ENCODE measurements around the gene ACSS2.

ACSS2 gene

DNA sequence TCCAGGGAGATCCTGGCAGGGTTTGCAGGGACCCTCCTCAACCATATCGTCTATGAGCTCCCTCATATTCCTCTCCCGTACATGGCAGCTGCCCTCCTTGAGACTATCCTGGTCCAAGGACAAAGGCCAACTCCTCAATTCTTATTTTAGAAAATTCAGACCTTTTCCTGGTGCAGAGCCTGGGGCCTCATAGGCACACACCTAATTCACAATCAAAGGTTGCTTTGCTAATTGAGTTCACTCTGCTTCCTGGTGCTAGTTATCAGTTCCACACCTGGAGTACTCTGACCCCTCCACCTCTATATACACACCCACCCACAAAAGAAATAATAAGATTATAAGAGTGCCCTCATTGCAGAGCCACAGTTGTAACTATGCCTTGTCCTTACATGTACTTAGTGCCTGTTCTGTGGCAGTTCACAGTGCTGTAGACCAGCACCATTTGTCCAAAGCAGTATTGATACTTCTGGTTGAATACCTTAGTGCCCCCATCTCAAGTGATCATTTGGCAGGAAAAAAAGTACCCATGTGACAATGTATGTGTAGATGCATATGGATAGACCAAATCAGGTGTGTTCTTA is 40.5 kb downstream of the ACSS2 start:
- DNase-seq: no peak

DNA sequence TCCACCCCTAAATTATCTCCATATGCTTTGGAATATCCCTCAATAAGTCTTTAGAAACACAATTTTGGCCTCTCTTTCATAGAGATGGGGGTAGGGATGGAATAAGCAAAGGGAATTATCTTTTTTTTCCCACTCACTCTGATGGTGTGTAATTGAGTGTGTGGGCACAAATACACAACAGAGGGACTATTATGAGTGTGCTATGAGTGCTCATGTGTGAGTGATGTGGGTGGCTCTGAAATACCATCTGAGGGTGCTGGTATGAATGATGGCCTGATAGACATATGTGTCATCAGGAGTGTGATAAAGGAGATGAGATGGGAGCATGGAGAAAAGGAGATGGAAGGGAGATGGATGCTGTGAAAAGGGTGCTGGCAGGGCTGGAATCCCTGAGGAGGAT is 43.6 kb downstream of the ACSS2 start:
- no peak for DNase-seq

DNA sequence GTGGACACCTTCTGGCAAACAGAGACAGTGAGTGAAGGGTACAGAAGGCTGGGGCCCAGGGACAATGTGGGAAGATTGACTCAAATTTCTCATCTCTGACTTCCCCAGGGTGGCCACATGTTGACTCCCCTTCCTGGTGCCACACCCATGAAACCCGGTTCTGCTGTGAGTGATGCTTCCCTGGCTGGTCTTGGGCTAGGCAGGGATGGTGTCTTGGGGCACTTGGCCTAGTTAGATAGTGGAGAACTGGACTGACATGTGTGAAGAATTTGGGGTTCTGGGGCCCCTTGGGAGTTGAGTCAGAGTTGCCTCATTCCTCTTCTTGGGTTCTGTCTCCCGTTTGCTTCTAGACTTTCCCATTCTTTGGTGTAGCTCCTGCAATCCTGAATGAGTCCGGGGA is 45.0 kb downstream of the ACSS2 start:
- no peak for DNase-seq

DNA sequence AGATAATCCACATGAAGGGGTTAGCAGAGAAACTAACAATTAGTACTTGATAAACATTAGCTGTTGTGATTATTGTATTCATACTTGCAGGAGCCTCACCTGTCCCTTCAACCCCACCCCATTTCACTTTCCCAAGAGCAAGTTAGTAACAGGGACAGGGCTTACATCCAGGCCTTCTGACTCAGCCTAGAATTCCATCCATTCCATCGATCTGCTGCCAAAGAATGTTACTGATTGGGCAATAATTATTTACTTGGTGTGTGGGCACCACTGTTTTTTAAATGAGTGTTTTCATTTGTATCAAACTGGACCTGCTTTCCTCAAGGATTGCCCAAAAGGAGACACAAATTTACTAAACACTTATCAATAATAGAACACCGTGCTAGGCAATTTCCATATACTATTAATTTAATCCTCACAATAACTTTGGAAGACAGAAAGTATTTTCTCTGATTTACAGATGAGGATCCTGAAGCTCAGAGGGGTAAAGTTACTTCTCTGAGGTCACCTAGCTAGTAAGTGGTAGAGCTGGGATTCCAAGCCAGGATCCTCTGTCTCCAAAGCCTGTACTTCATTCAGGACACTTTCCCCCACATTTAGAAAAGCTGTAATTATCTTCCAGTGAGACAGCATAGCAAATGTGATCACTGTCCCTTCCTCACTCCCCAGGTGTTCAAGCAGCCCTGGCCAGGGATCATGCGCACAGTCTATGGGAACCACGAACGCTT is 46.4 kb downstream of the ACSS2 start:
- no peak for DNase-seq

DNA sequence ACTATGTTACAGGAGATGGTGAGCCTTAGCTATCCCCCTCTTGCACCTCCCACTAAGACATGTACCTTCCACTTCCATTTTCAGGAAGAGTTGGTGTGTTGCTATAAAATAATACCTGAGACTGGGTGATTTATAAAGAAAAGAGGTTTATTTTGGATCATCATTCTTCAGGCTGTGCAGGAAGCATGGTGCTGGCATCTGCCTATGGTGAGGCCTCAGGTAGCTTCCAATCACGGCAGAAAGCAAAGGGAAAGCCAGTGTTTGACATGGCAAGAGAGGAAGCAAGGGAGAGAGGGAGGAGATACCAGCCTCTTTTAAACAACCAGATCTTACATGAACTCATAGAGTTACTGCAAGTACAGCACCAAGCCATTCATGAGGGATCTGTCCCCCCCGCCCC is 47.0 kb downstream of the ACSS2 start:
- no peak for DNase-seq

DNA sequence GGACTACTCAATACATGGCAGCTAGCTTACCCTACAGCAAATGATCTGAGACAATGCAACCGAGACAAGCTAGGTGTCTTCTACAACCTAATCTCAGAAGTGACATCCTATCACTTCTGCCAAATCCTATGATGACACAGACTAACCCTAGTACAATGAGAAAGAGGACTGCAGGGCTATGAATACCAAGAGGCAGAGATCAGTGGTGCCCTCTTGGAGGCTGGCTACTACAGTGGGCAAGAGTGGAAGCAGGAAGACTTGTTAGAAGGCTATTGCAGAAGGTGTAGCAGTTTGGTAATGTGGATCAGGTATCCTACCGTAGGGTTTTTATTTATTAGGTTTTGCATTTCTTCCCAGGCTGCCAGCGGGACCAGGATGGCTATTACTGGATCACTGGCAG is 48.9 kb downstream of the ACSS2 start:
- no peak for DNase-seq

DNA sequence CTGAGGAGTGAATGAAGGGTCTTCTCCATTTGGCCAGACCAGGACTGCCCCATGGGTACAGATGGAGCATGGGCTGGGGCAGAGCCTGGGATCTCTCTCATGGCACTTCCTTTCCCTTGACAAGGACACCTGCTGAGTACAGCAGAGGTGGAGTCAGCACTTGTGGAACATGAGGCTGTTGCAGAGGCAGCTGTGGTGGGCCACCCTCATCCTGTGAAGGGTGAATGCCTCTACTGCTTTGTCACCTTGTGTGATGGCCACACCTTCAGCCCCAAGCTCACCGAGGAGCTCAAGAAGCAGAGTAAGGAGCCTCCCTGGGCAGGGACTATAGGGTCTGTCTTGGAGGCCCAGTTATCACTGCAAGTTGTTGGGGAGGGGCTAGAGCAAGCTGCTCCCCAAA is 49.6 kb downstream of the ACSS2 start:
- no peak for DNase-seq

DNA sequence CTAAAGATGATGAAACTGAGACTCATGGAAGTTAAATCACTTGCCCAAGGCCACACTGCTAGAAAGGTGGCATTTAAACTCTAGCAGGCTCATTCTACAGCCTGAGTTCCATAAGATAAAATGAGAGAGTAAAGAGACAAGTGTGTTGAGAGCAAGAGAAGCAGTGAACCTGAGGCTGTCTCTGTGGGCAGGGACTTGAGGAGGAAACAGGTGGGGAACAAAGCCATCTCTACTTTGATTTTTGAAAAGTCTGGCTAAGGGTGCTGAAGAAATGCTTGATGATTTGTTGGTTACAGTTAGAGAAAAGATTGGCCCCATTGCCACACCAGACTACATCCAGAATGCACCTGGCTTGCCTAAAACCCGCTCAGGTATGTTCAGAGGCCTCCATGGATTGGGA is 50.2 kb downstream of the ACSS2 start:
- no peak for DNase-seq

DNA sequence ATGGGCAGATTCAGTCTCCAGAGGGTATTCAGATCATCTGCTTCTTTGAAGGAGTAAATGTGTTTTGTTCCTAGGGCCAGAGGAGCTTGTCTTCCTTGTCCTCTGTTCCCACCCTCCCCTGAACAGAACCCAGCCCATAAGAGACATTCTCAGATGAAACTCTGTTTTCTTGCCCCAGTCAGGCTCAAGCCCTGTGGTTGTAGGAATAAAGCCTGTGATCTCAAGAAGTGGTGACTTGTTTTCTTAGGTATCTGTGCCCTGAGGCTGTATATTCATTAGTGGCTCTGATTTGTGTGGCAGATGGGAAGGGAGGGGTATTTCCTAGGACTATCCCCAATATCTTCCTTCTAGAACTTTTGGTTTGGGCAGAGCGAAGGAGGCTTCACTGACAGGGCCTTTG is 51.3 kb downstream of the ACSS2 start:
- DNase-seq: no peak

DNA sequence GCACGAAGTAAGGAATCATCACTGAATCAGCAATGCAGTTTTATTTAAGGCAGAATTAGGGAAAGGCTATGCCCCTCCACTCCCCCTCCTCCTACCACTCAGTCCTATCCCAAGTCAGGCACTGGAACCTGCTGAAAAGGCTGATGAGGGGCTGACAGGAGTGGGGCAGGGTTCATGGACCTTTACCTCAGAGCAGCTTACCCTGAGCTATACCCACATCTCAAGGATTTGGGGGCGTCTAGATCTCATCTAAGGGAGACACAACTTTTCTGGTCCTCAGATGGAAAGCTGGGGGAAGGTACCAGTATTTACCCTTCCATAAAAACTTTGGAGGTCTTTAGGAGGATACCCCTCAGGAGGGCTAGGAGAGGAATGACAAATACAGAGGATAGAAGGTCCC is 52.0 kb downstream of the ACSS2 start:
- no peak for DNase-seq

DNA sequence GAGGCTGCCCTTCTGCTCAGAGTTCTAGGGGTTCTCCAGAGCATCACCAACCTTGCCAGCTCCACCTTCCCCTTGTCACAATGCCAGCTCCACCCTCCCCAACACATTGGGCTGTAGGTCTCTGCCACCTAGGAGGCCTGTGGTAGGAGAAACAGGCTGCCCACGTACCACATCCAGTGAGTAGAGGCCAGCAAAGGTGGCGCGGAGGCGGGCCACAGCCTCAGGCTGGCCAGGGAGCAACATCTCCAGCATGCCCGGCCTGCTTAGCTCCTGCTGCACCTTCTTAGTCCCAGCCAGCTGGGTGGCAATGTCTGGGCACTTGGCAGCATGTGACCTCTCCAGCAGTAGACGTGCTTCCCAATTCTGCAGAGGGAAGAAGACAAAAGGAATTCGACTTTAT is 55.4 kb downstream of the ACSS2 start:
- no peak for DNase-seq

DNA sequence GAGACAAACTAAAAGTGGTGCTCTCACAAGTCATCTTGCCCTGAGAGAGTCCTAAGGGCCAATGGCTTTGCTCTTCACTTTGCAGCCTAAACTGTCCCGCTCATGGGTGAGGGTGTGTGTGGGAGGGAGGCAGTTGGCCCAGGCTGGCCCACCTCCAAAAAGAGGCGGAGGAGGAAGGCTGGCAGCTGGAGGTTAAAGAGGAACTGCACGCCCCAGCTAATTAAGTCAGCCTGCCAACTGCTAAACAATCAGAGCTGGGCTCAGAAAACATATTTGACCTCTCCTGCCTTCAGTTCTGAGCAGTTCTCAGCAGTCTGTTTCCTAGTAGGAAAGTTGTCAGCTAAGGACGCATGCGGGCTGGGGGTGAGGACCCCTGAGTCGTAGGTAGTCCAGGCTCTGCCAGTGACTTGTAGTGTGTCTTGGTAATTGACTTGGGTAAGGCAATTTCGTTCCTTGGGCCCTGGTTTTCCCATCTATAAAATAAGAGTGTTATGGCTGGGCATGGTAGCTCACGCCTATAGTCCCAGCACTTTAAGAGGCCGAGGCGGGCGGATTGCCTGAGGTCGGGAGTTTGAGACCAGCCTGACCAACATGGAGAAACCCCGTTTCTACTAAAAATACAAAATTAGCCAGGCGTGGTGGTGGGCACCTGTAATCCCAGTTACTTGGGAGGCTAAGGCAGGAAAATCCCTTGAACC is 62.2 kb downstream of the ACSS2 start:
- peak; percentile 91 for DNase-seq

DNA sequence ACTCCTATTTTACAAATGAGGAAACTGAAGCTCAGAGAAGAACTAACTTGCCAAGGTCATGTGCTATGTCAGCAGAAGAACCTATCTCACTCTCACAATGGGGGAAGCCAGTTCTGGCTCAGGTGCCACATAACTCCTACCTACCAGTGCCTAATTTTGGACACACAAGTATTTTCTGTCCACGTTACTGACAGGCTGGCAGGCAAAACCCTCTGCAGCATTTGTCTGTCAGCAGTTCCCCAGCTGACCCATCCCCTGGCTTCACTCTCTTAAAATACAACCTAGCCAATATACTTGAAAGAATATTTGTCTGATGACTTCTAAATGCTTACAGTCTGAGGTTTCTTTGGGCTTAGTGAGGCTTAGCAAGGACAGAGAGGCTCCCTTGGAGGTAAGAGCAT is 63.7 kb downstream of the ACSS2 start:
- DNase-seq: no peak

DNA sequence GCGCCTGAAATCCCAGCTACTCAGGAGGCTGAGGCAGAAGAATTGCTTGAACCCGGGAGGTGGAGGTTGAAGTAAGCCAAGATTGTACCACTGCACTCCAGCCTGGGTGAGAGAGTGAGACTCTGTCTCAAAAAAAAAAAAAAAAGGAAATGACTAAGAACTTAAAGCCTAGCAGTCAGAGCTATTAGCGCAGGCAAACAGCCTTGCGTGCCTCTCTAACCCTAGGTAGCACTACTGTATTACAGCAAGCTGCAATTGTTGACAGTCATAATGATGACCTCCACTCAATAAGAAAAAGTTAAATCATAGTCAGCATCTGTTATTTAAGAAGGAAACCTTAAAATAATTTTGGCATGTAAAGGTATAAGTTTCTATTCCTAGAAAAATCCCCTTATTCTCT is 64.8 kb downstream of the ACSS2 start:
- no peak for DNase-seq

DNA sequence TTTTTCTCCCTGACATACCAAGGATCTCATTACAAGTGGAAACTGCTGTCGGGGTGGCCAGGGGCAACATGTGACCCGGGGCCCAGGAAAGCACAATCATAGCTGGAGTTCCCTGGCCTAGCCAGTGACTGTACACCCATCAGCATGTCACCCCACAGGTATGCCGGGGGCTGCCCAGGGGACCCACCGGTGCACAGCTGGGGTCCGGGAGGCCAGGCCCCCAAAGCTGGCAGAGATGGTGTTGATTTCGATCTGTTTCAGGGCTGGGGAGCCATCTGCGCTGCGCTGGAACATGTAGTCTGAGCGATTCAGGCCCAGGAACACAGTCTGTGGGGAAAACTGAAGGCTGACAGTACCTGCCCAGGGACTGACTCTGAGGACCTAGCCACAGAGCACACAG is 65.9 kb downstream of the ACSS2 start:
- DNase-seq: no peak

DNA sequence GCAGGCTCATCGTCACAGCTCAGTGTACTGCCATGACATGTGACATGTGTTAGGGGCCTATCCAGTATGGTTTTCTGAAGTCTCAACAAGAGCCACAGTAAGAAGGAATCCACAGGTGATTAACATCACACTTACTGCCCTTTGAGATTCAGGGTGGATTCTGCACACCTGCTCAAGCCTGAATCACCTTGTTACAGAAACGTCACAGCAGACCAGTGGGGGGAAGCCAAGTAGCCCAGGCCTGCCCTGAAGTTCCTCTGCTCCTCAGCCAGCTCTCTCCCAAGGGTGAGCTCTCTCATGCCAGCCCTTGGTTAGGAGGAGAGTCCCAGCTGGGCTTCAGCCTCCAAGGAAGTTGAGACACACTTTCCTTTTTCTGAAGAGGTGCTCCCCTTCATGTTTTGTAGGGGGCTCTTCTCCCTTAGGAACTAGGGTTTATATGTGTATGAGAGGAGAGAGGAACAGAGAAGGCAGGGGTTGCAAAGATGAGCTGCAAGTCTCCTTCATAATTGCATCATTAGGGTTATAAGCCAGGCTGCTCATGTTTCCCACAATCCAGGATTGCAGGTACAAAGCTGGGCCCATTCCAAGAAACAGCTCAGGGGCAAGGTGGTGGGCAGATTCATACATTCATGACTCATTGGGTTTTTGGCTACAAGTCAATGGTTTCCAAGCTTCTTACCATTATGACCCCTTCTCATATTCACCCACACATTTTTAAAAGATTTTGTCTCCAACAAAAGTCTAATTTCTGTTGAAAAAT is 67.6 kb downstream of the ACSS2 start:
- no peak for DNase-seq

DNA sequence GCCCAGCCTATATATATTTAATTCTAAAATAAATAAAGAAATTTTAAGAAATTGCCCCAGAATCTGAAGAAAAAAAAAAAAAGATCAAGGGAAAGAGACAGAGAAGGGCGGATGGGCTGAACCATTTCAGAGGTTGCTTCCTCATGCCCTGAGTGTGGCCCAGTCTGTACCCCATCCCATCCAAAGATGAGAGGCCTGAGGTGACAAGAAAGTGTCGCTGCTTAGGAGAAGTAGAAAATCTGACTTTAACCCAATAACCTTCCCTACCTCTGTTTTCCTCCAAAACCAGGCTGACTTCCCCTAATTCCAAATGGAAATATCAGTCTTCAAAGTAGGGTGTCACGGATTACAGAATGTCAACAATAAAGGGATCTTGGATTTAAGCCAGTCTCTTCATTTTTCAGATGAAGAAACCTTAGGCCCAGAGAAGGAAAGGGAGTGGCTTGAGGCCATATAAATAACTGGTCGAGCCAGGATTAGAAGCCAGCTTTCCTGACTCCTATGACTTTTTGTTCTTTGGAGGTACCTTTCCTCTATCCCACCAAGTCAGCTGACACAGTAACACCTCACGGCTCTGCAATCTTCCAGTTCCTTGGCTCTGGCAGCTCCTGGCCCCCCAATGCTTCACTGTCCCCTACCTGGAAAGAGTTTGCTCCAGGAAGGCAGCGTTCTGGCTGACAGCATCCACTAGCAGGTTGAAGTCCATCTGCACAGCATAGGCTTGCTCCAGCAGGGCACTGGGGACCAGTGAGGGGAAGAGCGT is 69.1 kb downstream of the ACSS2 start:
- no peak for DNase-seq

DNA sequence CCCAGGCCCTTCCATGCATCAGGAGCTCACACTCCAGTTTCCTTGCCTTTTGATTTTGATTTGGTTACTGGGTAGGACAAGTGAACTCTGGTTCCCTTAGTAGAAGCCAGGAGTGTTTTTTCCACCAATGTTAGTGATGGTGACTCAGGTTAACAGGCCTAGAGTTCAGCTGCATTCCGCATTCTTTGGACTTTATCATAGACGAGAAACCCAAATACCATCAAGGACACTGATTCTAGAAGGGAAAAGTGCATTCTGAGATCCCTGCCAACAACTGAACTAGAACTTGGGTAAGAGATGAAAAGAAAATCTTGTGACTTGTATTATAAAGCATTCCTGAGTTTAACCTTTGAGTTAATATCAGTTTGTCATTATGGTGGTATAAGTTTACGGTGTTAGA is 70.2 kb downstream of the ACSS2 start:
- no peak for DNase-seq

DNA sequence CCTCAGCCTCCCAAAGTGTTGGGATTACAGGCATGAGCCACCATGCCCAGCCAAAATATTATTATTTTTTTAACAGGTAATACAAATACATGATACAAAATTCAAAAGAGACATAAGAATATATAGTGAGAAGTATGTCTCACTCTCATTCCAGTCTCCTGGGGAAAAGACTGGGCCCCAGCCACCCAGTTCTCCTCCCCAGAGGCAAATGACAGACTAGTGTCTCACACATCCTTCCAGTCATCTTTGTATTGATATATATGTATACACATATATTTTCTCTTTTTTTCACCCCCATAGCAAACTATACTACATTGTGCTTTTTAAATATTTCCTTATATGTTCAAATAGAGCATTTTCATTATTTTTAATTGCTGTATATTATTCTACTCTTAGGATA is 70.9 kb downstream of the ACSS2 start:
- no peak for DNase-seq

DNA sequence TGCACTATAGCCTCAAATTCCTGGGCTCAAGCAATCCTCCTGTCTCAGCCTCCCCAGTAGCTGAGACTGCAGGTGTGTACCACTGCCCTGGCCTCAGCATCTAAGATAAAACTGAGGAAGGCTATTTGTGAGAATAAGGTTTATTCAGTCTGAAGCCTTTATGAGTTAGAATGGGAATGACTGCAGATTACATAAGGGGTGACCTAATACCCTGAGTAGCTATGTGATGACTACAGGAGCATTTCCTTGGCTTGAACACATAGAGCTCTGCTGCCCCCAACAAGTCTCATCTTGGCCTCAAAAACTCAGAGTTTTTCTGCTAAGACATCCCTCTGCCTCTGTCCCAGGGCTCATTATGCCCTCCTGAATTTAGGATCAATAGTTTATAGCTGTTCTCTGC is 71.6 kb downstream of the ACSS2 start:
- DNase-seq: no peak

DNA sequence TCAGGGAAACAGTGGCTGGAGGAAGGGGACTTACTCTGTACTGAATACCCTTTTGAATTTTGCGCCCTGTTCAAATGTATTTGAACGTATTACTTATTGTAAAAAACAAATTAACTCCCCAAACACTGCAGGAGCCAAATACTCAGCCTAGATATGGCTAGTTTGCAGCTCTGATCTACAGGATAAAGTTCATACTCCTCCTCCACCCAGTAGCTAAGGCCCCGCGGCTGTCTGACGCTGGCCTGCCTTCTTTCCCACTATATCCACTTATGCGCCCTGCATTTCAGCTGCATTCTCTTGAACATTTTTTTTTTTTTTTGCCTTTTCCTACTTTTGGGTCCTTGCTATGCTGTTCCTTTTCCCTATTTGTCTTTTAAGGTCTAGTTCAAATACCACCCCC is 72.7 kb downstream of the ACSS2 start:
- DNase-seq: no peak

DNA sequence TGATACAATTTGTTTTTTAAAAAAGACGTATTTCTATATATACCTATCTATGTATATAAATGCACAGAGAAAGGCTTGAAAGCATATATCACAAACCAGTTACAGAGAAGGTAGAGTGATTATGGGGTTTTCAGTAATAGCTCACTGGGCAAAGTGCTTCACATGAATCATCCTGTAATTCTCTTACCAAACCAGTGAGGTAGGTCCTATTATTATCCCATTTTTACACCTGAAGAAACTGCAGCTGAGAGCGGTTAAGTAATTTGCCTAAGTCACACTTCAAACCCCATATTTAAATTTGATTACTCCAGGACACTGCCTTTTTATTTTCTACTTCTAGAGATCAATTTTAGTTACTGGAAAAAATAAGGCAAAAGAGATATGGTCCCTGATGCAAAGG is 74.8 kb downstream of the ACSS2 start:
- DNase-seq: no peak

DNA sequence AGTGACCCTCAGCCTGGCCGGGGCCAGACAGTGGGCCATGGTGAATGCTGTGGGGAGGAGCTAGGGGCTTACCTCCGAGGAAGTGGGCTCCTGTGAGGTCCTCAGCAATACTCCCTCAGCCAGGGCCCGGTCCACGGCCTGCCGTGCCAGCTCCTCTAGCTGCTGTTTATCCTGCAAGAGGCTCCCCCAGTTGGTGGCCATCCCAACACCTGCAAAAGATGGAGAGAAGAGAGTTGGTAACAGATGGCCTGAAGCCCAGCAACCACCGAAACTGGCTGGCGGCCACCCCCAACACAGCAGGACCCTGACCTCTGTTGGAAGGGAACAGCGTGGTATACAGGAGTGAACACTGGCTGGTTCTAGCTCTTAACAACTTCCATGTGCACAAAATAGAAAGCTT is 75.2 kb downstream of the ACSS2 start:
- DNase-seq: no peak
